Skeletal muscle satellite cell (primary cell): ENCODE measurements around the gene CNTN6.

Source experiments
- H3K27me3 ChIP-seq: 2 replicates; pipeline ENCODE4 v1.7.0; 2013; ENCODE audit warnings: low read length; ENCODE audit not compliant: control insufficient read depth, insufficient read depth
- H3K36me3 ChIP-seq: 2 replicates; pipeline ENCODE4 v1.7.0; 2013; ENCODE audit warnings: mild to moderate bottlenecking, control low read depth, low read length; ENCODE audit not compliant: insufficient read depth
- H3K4me1 ChIP-seq: 2 replicates; pipeline ENCODE4 v1.7.0; 2013; ENCODE audit warnings: low read length; ENCODE audit not compliant: control insufficient read depth, insufficient read depth
- H3K4me2 ChIP-seq: 2 replicates; pipeline ENCODE4 v1.7.0; 2013; ENCODE audit warnings: mild to moderate bottlenecking, low read length
- H3K4me3 ChIP-seq: 2 replicates; pipeline ENCODE4 v1.7.0; 2013; ENCODE audit warnings: low read length
- H3K9ac ChIP-seq: 2 replicates; pipeline ENCODE4 v1.7.0; 2013; ENCODE audit warnings: mild to moderate bottlenecking, low read depth, low read length, moderate library complexity
- H3K9me3 ChIP-seq: replicated peaks from 2 replicates; pipeline ENCODE4 v1.7.0; 2013; ENCODE audit warnings: mild to moderate bottlenecking, control low read depth, low read length

CNTN6 gene

GRCh38 chr3:1287815-1288214, 195.0 kb downstream of the CNTN6 start:
- Histone ChIP-seq H3K9me3 (no peaks in the 10 kb centered on the region), H3K36me3 (no peaks in the 10 kb centered on the region), H3K4me2 (no peak overlapping the region), H3K9ac (no peak overlapping the region), H3K4me1 (no peaks in the 10 kb centered on the region), H3K4me3 (no peak overlapping the region), H3K27me3 (no peaks in the 10 kb centered on the region)

- H3K9me3 ChIP-seq: no peaks in the 10 kb centered on the region
These were observed 196.1 kb downstream of the CNTN6 start for GRCh38 chr3:1288805-1289494.

GRCh38 chr3:1292571-1293071, 199.8 kb downstream of the CNTN6 start:
- Histone ChIP-seq H3K9me3 (no peaks in the 10 kb centered on the region), H3K4me2 (no peak overlapping the region), H3K4me1 (no peaks in the 10 kb centered on the region), H3K4me3 (no peak overlapping the region), H3K9ac (no peak overlapping the region), H3K27me3 (no peaks in the 10 kb centered on the region), H3K36me3 (no peaks in the 10 kb centered on the region)

More at GRCh38 chr3:1288805-1289494, 196.1 kb downstream of the CNTN6 start:
- H3K4me2 ChIP-seq: no peak overlapping the region
- no peaks in the 10 kb centered on the region for H3K36me3 ChIP-seq
- H3K27me3 ChIP-seq: no peaks in the 10 kb centered on the region
- H3K4me3 ChIP-seq: no peak overlapping the region
- no peak overlapping the region for H3K9ac ChIP-seq
- H3K4me1 ChIP-seq: no peaks in the 10 kb centered on the region

GRCh38 chr3:1294586-1294985, 201.8 kb downstream of the CNTN6 start:
- Histone ChIP-seq H3K9ac (no peak overlapping the region), H3K27me3 (no peaks in the 10 kb centered on the region), H3K36me3 (no peaks in the 10 kb centered on the region), H3K4me1 (no peaks in the 10 kb centered on the region), H3K4me2 (no peak overlapping the region), H3K4me3 (no peak overlapping the region), H3K9me3 (no peaks in the 10 kb centered on the region)

GRCh38 chr3:1318296-1319005, 225.6 kb downstream of the CNTN6 start:
- no peaks in the 10 kb centered on the region for H3K36me3 ChIP-seq
- no peak overlapping the region for H3K9ac ChIP-seq
- H3K9me3 ChIP-seq: no peaks in the 10 kb centered on the region
- H3K4me2 ChIP-seq: no peak overlapping the region
- no peaks in the 10 kb centered on the region for H3K27me3 ChIP-seq
- H3K4me3 ChIP-seq: no peak overlapping the region
- no peaks in the 10 kb centered on the region for H3K4me1 ChIP-seq

GRCh38 chr3:1326546-1326945, 233.7 kb downstream of the CNTN6 start:
- Histone ChIP-seq H3K4me3 (no peak overlapping the region), H3K4me2 (no peak overlapping the region), H3K36me3 (no peaks in the 10 kb centered on the region), H3K9me3 (peaks cover 19% of the 10 kb centered on the region), H3K4me1 (no peaks in the 10 kb centered on the region), H3K27me3 (no peaks in the 10 kb centered on the region), H3K9ac (no peak overlapping the region)

- no peaks in the 10 kb centered on the region for H3K27me3 ChIP-seq
- H3K9me3 ChIP-seq: peaks cover 24% of the 10 kb centered on the region
- H3K4me1 ChIP-seq: no peaks in the 10 kb centered on the region
- H3K4me3 ChIP-seq: no peak overlapping the region
- H3K9ac ChIP-seq: no peak overlapping the region
- H3K36me3 ChIP-seq: no peaks in the 10 kb centered on the region
- H3K4me2 ChIP-seq: no peak overlapping the region
These were observed 237.3 kb downstream of the CNTN6 start for GRCh38 chr3:1330107-1330506.

GRCh38 chr3:1346386-1346785, 253.6 kb downstream of the CNTN6 start:
- Histone ChIP-seq H3K9ac (no peak overlapping the region), H3K9me3 (peaks cover 2% of the 10 kb centered on the region)

GRCh38 chr3:1348547-1348946, 255.7 kb downstream of the CNTN6 start:
- Histone ChIP-seq H3K9me3 (peaks cover 4% of the 10 kb centered on the region), H3K36me3 (no peaks in the 10 kb centered on the region), H3K4me1 (no peaks in the 10 kb centered on the region), H3K27me3 (no peaks in the 10 kb centered on the region), H3K4me3 (no peak overlapping the region), H3K4me2 (no peak overlapping the region), H3K9ac (no peak overlapping the region)

More at GRCh38 chr3:1346386-1346785, 253.6 kb downstream of the CNTN6 start:
- no peak overlapping the region for H3K4me3 ChIP-seq
- no peaks in the 10 kb centered on the region for H3K36me3 ChIP-seq
- no peak overlapping the region for H3K4me2 ChIP-seq
- no peaks in the 10 kb centered on the region for H3K4me1 ChIP-seq
- H3K27me3 ChIP-seq: no peaks in the 10 kb centered on the region

GRCh38 chr3:1350885-1351284, 258.1 kb downstream of the CNTN6 start:
- no peaks in the 10 kb centered on the region for H3K4me1 ChIP-seq
- H3K9me3 ChIP-seq: peaks cover 4% of the 10 kb centered on the region
- no peak overlapping the region for H3K4me3 ChIP-seq
- H3K4me2 ChIP-seq: no peak overlapping the region
- H3K36me3 ChIP-seq: no peaks in the 10 kb centered on the region
- no peak overlapping the region for H3K9ac ChIP-seq
- no peaks in the 10 kb centered on the region for H3K27me3 ChIP-seq

GRCh38 chr3:1355691-1356090, 262.9 kb downstream of the CNTN6 start:
- Histone ChIP-seq H3K27me3 (no peaks in the 10 kb centered on the region), H3K9me3 (peaks cover 2% of the 10 kb centered on the region), H3K36me3 (no peaks in the 10 kb centered on the region), H3K4me1 (no peaks in the 10 kb centered on the region), H3K4me3 (no peak overlapping the region), H3K4me2 (no peak overlapping the region), H3K9ac (no peak overlapping the region)

- H3K9me3 ChIP-seq: peaks cover 2% of the 10 kb centered on the region
- no peak overlapping the region for H3K4me3 ChIP-seq
- no peak overlapping the region for H3K9ac ChIP-seq
- H3K27me3 ChIP-seq: no peaks in the 10 kb centered on the region
- no peak overlapping the region for H3K4me2 ChIP-seq
- no peaks in the 10 kb centered on the region for H3K4me1 ChIP-seq
- H3K36me3 ChIP-seq: no peaks in the 10 kb centered on the region
These were observed 263.3 kb downstream of the CNTN6 start for GRCh38 chr3:1356101-1356500.
